GM21529 (cell line): ENCODE measurements around the gene HINT2.

Source experiments
- ATAC-seq: cut with Tn5 transposase; IDR thresholded peaks from one replicate; pipeline ENCODE4 v1.9.1; 2021; ENCODE audit not compliant: unreplicated experiment

Gene HINT2

DNA sequence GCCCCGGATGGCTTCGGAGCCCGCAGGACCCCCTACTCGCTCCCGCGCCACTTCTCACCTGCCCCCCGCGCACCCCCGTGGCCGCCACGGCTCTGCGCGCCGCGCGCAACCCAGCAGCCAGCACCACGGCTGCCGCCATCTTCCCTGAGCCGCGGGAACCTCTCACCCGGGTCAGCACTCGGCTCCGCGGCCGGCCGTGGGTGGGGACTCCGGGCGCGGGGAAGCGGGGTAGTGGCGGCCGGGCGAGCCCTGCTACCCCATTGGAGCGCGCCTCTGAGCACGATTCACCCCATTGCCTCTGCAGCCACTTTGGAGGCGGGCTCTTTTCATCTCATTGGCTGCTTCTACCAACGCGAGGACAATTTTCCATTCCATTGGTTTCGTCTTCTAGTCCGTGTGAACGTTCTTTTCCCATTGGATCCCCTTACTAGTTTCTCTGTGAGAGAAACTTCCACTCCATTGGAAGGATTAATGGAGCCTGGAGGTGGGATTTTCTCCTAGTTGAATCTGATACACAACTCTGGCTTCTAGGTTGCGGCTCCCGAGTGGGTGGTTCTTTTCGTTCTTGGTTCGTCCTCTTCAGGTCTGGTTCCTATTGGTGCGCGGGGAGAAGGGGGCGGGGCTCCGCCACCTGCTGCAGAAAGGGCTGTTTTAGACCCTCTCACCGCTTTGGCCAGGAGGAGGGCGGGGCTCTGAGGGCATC, at the start of gene HINT2:
HINT2 (minus strand) TSS at position 202 of the 703 bp plus-strand sequence; CDS start at position 139, 63 bp downstream.
- peak; percentile 74 for ATAC-seq

DNA sequence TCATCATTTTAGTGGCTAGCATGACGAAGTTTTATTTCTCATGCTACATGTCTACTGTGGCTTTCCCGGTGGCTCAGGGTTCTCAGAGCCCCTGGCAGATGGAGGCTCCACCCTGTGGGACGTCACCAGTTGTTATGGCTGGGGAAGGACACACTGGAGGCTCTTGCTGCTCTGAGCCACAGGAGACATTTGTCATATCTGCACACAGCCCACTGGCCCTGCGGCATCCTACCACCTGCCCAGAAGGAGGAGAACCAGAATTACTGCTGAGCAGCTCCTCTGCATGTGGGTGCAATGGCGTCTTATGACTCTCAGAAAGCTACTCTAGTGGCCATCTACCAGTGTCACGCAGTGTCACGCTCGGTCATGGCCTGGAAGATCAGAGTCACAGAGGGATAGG, 48.7 kb upstream of the HINT2 start:
- ATAC-seq, result no peak

DNA sequence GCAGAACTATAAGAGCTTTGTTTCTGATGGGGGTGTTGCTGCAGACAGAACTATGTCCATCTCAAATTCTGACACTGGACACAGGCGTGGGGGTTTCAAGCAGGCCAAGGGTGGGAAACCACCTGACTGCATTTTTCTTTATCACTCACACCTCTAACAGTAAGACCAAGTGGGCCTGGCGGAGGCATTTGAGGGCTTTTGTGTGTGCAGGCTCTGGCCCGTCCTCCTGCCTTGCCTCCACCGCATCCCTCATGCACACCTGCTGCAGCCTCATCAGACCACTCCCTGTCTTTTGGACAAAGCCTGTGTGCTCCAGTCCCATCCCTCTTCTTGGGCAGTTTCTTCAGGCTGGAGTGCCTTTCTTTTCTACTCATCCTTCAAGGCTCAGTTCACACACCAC, 47.5 kb upstream of the HINT2 start:
- ATAC-seq, result no peak

DNA sequence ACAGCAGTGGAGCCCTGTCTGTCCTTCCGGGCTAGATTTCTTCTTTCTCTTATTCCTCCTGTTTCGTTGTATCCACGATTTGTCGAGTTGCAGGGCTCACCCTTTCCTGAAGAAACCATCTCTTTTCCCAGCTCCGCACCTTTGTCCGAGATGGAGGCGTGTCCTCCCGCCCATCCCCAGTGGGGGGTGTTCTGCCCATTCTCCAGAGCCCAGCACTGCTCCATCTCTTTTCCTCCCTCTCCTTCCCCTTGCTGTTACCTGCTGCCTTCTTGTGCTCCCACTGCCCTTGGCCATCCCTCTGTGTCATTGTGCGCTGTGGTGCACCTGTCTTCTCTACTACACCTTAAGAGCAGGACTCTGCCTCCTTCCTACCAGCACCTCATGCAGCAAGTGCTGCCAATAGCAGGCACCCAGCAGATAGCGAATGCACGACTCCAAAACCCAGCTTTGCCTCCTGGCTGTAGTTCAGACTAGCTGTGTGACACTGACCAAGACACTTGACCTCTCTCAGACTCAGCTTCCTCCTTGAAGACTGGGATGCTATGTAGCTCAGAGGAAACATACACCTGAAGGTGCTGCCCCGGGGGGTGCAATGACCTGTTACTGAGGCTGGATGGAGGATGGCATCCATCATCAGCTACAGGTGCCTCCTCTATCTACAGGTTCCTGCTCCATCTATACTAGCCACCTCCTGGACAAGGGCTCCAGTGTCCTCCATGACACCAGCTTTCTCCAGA, 46.5 kb upstream of the HINT2 start:
- no peak for ATAC-seq

DNA sequence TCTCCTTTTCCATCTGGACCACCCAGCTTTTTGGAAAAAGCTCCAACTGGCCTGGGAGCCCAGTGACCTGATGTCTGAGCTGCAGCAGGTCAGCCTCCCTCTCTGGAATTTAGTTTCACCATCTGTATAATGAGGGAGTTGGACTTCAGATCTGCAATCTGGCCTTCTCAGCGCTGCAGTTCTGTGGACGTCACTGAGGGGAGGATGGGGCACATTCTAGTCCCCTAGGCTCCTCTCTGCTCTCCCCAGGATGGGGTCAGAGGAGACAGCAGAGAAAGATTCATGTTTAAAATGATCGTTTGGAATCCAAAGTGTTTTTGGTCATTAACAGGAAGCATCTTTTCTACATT, 45.1 kb upstream of the HINT2 start:
- ATAC-seq, result no peak

DNA sequence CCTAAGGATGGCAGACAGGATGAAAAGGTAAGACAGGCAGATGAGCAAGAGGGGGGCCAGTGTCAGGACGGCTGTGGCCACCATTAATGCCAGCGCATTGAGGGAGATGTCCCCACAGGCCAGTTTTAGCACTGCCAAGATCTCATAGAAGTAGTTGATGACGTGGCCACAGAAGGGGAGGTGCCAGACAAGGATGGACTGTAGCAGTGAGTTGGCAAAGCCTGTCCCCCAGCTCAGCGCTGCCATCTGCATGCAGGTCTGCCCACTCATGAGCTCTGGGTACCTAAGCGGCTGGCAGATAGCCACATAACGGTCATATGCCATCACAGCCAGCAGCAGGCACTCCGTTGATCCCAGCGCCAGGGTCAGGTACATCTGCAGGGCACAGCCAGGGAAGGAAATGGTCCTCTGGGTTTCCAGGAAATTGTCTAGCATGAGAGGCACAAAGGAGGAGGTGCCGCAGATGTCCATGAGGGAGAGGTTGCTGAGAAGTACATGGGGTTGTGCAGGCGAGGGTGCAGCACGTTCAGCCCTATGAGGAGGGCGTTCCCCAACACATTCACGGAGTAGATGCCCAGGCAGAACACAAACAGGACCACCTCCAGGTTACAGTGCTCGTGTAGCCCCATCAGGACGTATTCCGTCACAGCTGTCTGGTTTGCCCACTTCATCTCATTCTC, 44.6 kb upstream of the HINT2 start:
- ATAC-seq, result no peak

DNA sequence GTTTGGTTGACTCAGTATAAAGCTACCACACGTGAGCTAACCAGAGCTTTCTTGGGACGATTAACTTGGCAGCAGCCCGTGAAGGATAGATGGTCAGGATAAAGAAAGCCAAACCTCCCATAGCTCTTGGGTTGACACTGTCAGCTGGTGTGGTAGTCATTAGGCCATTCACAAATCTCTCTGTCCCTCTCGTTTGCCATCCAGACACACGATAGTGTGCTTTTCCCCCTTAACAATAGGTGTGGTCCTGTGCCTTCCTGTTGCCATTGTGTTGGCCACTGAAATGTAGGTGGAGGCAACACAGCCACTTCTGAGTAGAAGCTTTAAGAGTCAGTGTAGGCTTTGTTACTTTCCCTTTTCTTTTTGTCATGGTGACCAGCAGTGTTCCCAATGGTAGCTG, 43.6 kb upstream of the HINT2 start:
- ATAC-seq, result no peak

DNA sequence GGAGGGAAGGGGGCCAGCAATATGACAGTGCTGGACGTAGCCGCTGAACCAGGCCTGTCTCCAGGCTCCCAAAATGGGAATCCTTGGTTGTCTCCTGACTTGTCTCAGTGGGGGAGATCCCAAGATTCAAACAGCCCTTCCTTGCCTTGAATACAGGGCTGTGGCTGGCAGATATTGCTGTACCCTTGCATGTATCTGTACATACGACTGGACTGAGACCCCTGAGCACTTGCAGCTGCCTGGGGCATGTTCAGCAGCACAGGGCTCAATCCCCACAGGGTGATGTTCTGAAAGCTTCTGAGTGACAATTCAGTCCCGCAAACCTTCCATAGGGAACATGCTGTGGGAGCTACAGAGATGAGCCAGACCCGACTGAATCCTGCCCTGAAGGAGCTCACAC, 42.0 kb upstream of the HINT2 start:
- ATAC-seq, result no peak

DNA sequence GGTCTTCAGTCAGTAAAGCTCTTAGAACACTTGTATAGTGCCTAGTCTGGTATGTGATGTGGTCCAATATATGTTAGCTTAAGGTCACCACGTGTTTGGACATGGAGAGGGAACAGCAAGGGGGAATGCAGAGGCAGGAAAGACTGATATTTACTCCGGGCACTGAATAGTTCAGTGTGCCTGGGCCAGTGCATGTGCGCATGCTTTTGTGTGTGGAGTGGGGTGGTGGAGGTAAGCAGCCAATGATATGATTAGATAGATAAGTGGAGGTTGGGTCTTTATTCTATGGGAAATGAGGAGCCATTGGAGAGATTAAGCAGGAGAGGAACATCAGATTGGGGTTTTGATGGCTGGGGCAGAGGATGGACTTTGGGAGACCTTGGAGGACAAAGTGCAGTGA, 41.4 kb upstream of the HINT2 start:
- ATAC-seq, result no peak

DNA sequence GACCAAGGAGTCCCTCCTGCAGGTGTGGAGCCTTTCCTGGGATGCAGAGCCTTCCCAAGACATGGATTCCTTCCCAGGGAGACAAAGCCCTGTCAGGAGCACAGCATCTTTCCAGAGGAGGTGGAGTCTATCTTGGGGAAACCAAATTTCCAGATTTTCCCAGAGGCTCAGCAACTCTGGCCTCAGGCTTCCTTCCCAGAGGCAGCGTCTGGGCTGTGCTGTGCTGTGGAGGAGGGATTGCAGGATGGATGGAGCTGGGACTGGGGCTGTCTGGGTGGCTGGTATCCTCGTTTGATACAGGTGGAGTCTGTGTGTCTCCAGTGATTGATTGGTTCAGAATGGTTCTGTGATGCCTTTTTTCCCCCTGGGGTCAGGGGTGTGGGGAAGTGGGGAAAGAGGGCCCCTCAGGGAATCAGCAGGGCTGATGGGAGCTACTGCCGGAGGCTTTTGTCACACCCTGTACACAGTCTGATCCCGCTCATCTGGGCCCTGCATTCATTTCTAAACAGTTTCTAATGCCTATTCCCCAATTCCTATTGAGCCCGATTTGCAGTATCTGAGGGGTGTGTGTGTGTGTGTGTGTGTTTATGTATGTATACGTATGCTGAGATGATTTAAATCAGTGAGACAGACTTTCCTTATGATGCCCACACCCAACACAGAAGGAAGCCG, 39.4 kb upstream of the HINT2 start:
- no peak for ATAC-seq

DNA sequence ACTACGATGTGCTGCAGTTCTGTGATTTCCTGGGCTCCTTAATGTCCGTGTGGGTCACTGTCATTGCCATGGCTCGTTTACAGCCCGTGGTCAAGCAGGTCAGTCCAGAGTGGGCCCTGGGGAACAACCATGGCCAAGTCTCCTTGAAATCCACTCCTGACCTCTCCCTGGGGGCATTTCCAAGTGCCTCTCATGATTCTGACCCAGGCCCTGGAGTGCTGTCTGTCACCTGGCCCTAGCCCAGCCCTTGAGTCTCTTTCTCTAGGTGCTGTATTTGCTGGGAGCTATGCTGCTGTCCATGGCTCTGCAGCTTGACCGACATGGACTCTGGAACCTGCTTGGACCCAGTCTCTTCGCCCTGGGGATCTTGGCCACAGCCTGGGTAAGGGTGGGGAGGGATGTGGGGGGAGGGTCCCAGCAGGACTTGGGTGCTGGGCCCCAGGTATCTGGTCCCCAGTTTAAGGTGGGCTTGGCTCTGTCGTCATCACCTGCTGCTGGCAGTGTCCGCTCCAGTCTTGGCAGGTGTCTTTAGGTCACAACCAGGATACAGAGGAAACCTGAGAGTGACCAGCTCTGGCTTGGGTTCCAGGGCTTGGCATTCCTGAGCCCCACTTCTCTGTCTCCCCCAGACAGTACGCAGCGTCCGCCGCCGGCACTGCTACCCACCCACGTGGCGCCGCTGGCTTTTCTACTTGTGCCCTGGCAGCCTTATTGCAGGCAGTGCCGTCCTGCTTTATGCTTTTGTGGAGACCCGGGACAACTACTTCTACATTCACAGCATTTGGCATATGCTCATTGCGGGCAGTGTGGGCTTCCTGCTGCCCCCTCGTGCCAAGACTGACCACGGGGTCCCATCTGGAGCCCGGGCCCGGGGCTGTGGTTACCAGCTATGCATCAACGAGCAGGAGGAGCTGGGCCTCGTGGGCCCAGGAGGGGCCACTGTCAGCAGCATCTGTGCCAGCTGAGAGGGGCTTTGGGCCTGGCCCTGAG, 38.3 kb upstream of the HINT2 start:
- ATAC-seq, result no peak

DNA sequence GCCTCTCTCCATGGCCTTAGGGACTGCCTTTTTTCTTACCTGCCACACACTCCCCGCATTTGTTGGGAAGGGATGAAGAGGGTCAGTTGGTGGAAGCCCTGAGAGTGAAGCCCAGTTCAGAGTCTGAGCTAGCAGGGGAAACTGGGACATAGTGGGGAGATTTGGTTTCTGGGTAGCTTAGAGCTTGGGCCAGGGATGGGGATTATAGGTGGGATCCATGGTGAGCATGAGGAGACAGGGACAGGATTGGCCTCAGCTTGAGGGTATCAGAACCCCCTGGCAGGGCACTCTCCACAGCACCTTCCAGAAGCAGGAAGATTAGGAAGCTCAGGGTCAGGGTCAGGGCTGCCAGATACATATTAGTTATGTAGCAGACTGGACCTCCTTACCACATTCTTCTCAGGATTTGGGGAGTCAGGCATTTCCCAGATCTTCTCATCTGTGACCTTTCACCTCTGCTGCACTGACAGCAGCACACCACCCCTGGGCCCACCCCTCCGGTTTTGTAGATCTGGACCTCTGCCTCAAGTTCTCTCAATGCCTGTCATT, 37.5 kb upstream of the HINT2 start:
- ATAC-seq, result no peak

DNA sequence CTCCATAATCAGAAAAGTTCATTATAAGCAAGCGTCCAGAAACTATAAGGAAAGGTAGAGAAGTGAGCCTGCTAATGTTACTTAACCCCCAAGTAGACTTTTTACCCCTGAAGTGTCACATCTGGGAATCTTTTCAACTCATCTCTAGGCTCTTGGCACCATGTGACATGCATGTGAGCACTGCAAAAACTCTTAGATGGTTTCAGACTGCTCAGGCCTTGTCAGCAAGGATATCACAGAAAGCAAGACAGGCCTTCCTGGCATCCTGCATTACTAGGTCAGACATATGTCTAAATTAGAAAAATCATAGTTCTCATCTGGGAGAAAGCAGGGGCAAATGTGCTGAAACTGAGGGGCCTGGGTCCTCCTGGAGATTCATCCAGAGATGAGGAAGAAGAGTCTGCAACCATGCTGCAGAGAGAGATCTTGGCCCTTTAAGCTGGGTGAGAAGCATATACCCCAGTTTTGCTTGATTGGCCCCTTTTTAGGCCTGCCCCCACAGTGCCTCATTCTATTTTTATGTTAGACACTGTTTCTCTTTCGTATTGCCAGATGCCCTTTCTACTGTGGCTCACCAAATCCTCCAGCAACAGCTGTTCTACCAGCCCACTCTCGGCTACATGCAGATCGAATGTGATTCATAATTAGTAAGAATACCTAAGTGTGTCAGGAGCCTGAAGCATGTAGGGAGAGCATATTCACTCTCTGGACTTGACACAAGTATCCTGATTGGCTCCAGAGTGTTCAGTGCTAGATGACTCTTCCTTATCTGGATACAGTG, 33.1 kb upstream of the HINT2 start:
- ATAC-seq, result peak; percentile 89

DNA sequence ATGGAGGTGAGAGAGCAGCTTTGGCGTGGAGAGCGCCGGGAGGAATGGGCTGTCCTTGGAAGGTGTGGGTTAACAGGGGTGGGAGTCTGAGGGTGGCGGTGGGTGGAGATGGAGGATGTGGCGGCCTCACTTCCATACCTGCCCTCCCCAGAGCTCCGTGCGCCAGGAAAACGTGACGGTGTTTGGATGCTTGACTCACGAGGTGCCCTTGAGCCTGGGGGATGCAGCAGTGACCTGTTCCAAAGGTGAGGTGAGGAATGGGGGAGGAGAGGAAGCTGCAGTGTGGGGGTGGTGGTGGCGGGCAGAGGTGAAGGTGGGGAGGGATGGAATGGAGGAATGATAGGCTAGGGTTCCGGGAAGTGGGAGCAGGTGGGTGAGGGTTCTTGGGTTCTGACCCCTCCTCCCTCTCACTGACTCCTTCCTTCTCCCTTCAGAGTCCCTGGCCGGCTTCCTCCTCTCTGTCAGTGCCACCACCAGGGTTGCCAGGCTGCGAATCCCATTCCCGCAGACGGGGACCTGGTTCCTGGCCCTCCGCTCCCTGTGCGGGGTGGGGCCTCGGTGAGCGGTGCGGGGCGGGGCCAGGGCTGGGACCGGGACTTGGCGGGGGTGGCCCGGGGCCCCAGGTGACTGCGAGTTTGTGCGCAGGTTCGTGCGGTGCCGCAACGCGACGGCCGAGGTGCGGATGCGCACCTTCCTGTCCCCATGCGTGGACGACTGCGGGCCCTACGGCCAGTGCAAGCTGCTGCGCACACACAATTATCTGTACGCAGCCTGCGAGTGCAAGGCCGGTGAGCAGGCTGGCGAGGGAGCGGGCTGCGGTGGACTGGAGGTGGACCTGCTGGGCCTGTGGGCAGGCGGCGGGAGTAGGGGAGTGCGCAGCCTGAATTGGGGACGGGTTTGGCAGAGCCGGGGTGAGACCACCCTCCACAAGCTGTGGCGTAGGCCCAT, 31.3 kb upstream of the HINT2 start:
- ATAC-seq, result no peak

DNA sequence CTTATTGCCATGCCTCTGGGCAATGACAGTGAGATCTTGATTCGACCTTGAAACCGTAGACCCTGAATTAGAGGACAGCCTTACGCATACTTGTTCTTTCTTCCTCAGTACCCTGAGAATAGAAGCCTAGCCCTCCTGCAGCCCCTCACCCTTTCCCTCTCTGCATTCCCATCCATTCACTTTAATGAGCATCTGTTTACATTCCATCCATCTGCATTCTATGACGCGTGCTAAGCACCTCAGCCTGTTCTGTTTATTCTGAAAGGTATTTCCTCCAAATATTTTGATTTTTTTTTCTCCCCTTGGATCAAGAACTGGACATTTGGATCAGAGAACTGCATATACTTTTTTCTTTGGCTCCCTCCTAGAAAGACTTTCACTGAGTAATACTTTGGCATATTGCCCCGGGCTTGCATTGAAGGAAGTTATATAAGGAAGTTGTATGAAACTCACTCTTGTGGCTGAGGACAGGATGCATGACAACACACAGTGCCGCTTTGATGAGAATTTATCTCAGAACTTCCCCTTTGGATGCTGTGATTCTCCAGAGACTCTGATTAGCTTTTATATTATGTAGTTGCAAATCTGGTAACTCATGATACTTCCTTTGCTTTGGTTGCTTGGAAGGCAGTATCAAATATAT, 29.9 kb upstream of the HINT2 start:
- no peak for ATAC-seq

DNA sequence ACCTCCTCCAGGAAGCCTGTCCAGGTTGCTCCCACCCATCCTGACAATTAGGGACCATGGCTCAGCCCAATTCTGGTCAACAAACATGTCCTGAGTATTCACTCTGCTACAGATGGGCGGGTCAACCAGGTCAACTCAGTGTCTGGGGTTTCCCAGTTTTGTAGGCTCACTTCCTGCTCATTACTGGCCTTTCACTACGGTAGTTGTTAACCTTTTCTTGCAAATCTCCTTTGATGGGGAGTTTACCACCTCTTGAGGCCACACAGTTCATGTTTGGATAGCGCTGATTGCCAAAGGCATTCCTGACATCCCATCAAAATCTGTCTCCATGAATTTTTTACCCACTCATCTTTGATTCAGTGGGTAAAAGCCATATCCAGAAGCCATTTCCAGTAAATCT, 28.0 kb upstream of the HINT2 start:
- ATAC-seq, result peak; percentile 76

DNA sequence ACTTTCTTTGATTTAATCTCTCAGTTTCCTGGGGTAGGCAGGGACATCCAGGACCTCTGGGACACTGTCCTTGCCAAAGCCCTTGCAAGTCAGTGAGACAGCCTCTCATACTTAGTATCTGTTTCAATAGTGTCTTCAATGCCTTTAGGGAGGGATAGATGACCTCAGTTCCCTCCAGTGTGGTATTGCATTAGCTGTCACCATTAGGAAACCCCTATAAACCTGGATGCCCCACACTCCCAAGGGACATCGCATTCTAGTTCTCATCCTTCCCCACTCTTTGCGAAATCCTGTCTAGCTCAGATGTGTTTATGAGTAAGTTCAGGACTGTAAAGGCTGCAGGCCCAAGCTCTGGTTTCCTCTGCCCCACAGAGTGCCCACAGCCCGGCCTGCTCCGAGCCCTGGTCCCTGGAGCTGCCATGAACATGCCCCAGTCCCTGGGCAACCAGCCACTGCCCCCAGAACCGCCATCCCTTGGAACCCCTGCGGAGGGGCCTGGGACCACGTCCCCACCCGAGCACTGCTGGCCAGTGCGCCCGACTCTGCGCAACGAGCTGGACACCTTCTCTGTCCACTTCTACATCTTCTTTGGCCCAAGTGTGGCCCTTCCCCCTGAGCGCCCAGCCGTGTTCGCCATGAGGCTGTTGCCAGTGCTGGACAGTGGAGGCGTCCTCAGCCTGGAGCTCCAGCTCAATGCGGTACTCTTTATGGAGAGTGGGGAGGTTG, 27.3 kb upstream of the HINT2 start:
- peak; percentile 24 for ATAC-seq
